Measurements from ENCODE around the gene ADRB2.

DNA sequence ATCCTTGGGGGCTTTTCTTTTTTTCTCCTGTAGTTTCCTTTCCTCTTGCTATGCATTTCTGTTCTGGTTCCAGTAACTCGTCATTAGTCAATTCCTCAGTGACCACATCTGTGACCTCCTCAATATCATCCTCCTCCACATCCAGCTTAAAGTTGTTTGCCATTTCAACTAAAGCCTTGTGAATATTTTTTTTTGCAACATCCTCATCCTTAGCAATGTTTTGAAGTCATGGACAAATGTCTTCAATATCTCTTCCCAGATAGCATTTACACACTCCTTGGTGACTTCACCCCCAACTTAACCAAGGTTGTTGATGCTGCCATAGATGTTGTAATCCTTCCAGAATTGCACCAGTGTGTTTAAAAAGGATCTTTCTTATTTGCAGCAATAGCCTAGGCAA lies 14.7 kb upstream of the ADRB2 start:
- TF ChIP-seq, protein P1, sequence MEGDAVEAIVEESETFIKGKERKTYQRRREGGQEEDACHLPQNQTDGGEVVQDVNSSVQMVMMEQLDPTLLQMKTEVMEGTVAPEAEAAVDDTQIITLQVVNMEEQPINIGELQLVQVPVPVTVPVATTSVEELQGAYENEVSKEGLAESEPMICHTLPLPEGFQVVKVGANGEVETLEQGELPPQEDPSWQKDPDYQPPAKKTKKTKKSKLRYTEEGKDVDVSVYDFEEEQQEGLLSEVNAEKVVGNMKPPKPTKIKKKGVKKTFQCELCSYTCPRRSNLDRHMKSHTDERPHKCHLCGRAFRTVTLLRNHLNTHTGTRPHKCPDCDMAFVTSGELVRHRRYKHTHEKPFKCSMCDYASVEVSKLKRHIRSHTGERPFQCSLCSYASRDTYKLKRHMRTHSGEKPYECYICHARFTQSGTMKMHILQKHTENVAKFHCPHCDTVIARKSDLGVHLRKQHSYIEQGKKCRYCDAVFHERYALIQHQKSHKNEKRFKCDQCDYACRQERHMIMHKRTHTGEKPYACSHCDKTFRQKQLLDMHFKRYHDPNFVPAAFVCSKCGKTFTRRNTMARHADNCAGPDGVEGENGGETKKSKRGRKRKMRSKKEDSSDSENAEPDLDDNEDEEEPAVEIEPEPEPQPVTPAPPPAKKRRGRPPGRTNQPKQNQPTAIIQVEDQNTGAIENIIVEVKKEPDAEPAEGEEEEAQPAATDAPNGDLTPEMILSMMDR (IDR thresholded peaks at IDR 0.05) = no peak
- TF ChIP-seq POLR2A (IDR thresholded peaks at IDR 0.05) = no peak
